PFSK-1 (cell line): ENCODE data around the gene LCN15.

Source experiments
- FOXP2 ChIP-seq: optimal IDR thresholded peaks from 2 replicates; pipeline ENCODE3; 2011; ENCODE audit warnings: borderline replicate concordance, control low read depth, inconsistent platforms; ENCODE audit not compliant: insufficient read depth; ENCODE audit errors: extremely low read length, extremely low read depth
- POLR2AphosphoS5 ChIP-seq: IDR thresholded peaks from 2 replicates; pipeline ENCODE4 v1.6.1; 2012; ENCODE audit warnings: low read depth, mild to moderate bottlenecking, control low read depth, low read length, moderate library complexity
- REST ChIP-seq, 2 experiments: IDR thresholded peaks; 2 replicates each; pipeline versions ENCODE4 v1.6.1 to v1.8.0; 2011 to 2012; ENCODE audit warnings: low read depth in 2 of 2, low read length in 2 of 2, control low read depth in 1 of 2, inconsistent platforms in 1 of 2, mild to moderate bottlenecking in 1 of 2, moderate library complexity in 1 of 2; ENCODE audit not compliant: insufficient read depth in 1 of 2
- SIN3A ChIP-seq: IDR thresholded peaks from 2 replicates; pipeline ENCODE4 v1.6.1; 2012; ENCODE audit warnings: mild to moderate bottlenecking, low read length, moderate library complexity, borderline replicate concordance; ENCODE audit not compliant: insufficient read depth
- TAF1 ChIP-seq: IDR thresholded peaks from 2 replicates; pipeline ENCODE4 v1.6.1; 2012; ENCODE audit warnings: low read length, control low read depth, borderline replicate concordance; ENCODE audit not compliant: insufficient read depth

The LCN15 gene

GRCh38 chr9:136743639-136744211 lies 20.6 kb downstream of the LCN15 start:
- TF ChIP-seq POLR2AphosphoS5 (no peak), FOXP2 (no peak), TAF1 (no peak), SIN3A (no peak), REST (IDR thresholded peaks at IDR 0.05; ENCODE audit: insufficient read depth in 1 of 2, low read depth in 2 of 2, low read length in 2 of 2) (no peak)

GRCh38 chr9:136742591-136743391 lies 21.5 kb downstream of the LCN15 start, which contains the start of gene LCN10:
Gene LCN10, minus strand, starts transcription at chr9:136742940. Its CDS starts 37 bp downstream, at chr9:136742903.
- TF ChIP-seq SIN3A (no peak), REST (IDR thresholded peaks at IDR 0.05; ENCODE audit: insufficient read depth in 1 of 2, low read depth in 2 of 2, low read length in 2 of 2) (no peak), FOXP2 (no peak), TAF1 (no peak), POLR2AphosphoS5 (no peak)

- no peak for TF ChIP-seq FOXP2
Measured at GRCh38 chr9:136741883-136742571, 22.3 kb downstream of the LCN15 start.

GRCh38 chr9:136740971-136741882 lies 23.1 kb downstream of the LCN15 start:
- TF ChIP-seq POLR2AphosphoS5 = no peak
- TF ChIP-seq SIN3A = no peak
- no peak for TF ChIP-seq REST (IDR thresholded peaks at IDR 0.05; ENCODE audit: insufficient read depth in 1 of 2, low read depth in 2 of 2, low read length in 2 of 2)
- TF ChIP-seq TAF1 = no peak
- no peak for TF ChIP-seq FOXP2

GRCh38 chr9:136740491-136740890 lies 23.8 kb downstream of the LCN15 start:
- TF ChIP-seq SIN3A (no peak), REST (IDR thresholded peaks at IDR 0.05; ENCODE audit: insufficient read depth in 1 of 2, low read depth in 2 of 2, low read length in 2 of 2) (no peak), FOXP2 (no peak), TAF1 (no peak), POLR2AphosphoS5 (no peak)
